ENCODE data around the gene TCL1B. TPM values are rescaled to one million over a fixed set of nuclear protein-coding genes. Genes with fewer than 3 reads are reported as not detected.

The TCL1B gene
- total and polyA plus RNA-seq, 2 of the 8 experiments (the other 6 are each of a cell fraction or from before 2014, with no cell fraction given), result 9.6 to 11.5 TPM

DNA sequence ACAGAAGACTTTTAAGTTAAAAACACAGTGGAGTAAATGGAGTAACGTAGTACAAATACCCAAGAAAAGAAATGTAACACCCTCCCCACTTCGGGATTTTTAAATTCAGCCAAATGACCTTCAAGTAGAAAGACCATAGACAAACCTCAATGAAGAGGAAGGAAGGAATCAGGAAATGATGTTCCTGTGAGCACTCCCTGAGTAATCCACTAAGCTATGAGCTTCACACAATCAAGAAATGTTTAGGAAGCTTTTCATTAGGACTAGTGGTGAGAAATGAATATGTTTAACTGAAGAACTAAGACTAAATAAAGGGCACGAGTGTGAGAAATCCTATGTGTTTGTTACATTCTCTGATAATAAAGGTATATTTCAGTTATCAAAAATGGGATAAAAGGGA lies 17.6 kb downstream of the TCL1B start (continued):
- TF ChIP-seq SIRT6 (IDR thresholded peaks at IDR 0.05; ENCODE audit: low read length) (no peak), POU5F1 (IDR thresholded peaks at IDR 0.05; ENCODE audit: low read depth, low read length) (no peak), ASH2L (IDR thresholded peaks at IDR 0.05; ENCODE audit: low read length) (no peak)
